ENCODE data around the gene PTPRZ1.

The PTPRZ1 gene

GRCh38 chr7:121891731-121892130 is 18.8 kb downstream of the PTPRZ1 start:
- no peak for DNase-seq (ENCODE audit: low spot score)

- no peak for DNase-seq (ENCODE audit: low spot score)
Observed at GRCh38 chr7:121901026-121901425, 28.1 kb downstream of the PTPRZ1 start.

DNA sequence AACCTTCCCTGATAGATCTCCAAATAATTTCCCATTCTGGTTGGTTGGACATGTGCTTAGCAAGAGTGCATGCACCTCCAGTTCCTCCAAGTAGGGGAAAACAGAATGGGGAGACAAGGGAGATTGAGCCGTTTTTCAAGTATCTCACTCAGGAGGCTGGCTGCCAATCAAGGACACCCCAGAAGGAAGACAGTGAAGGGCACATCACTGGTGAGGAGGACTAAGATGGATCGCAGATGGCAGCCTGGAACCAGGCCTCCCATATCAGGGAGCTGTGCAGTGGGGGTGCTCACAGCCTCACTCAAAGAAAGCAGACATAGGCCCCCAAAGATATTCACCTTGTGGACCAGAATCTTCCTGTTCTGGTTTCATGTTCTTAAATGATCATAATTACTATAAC is 31.2 kb downstream of the PTPRZ1 start:
- no peak for DNase-seq (ENCODE audit: low spot score)

- DNase-seq (ENCODE audit: low spot score): no peak
Observed at GRCh38 chr7:121908042-121908441, 35.1 kb downstream of the PTPRZ1 start.

GRCh38 chr7:121909716-121910345 is 36.9 kb downstream of the PTPRZ1 start:
- DNase-seq (ENCODE audit: low spot score): no peak

- no peak for DNase-seq (ENCODE audit: low spot score)
Observed at GRCh38 chr7:121913947-121914675, 41.1 kb downstream of the PTPRZ1 start.

DNA sequence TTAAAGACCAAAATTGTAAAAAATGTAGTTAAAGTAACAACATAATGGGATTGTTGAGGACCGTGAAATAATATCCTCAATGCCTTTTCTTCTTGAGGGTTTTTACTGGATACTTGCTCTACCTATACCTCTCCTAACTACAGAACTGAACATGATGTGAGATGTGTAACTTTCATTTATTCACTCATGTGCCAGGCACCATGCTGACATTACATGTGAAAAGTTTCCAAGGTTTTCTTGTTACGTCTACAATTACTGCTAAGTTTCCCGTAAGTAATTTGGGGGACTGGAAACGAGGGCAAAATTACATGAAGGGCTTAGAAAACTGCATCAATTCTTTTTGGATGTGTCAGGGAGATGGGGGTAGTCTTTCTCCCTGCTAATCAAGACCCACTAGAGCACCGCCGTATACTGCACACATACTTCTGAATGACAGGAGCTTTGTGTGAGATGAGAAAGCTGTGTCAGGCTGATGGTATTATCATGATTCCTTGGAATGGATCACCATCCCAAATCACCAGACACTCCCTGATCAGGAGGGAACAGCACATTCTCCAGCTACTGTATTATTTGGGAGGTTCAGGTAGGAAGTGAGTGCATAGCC is 41.8 kb downstream of the PTPRZ1 start:
- DNase-seq (ENCODE audit: low spot score): no peak

DNA sequence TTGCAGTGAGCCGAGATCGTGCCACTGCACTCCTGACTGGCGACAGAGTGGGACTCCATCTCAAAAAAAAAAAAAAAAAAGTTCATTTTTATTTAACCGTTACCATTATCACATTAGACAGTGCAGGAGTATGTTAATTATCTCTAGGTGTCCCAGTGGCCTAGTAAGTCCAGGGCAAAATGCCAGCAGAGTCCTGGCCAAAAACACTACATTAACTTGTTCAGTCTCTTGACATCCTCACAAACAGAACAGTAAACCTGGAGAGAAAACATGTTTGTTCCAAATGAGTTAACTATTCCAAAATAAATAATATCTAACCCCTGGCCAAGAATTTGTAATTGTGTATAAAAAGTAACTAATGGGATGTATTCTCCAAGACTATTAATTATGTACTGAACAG is 43.2 kb downstream of the PTPRZ1 start:
- no peak for DNase-seq (ENCODE audit: low spot score)

DNA sequence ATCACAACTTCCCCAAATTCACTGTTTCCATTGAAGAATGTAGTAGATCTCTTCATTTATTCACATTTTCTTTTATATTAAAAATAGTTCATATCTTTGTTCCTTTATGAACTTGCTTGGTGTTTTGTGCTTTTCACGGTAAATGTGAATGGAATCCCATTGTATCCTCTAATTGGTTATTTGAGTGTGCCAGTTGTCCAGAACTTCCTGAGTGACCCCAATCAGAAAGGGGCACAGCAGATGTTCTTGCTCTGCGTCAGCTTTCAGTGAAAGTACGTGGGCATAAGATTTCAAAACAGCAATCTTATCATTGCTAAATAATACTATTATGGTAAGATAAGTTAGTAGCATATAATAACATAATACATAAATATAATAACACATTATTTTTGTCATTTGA is 47.0 kb downstream of the PTPRZ1 start:
- DNase-seq (ENCODE audit: low spot score): no peak

- no peak for DNase-seq (ENCODE audit: low spot score)
Observed at GRCh38 chr7:121924269-121925186, 51.6 kb downstream of the PTPRZ1 start.

GRCh38 chr7:121931149-121931902 is 58.4 kb downstream of the PTPRZ1 start:
- DNase-seq (ENCODE audit: low spot score): no peak

- DNase-seq (ENCODE audit: low spot score): no peak
Observed at GRCh38 chr7:121932768-121933167, 59.8 kb downstream of the PTPRZ1 start.

GRCh38 chr7:121936951-121937623 is 64.1 kb downstream of the PTPRZ1 start:
- no peak for DNase-seq (ENCODE audit: low spot score)

- DNase-seq (ENCODE audit: low spot score): no peak
Observed at GRCh38 chr7:121938429-121938996, 65.6 kb downstream of the PTPRZ1 start.

GRCh38 chr7:121940918-121941317 is 68.0 kb downstream of the PTPRZ1 start:
- no peak for DNase-seq (ENCODE audit: low spot score)

DNA sequence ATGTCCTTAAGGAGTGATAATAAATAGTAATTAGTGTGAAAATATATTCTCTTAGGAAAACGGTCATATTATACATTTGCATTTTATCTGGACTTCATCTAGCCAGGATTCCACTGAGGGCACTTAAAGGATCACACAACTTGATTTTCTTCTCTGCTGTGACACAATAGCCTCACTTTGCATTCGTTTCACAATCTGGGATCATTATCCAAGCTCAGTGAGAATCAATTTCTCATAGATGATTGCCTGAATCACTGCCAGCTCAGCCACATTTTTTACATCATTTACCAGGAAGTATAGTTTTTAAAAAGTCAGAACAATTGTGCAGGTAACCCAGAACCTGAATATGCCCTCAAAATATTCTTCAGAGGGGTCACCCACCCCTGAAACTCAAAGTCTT is 68.9 kb downstream of the PTPRZ1 start:
- DNase-seq (ENCODE audit: low spot score): no peak

GRCh38 chr7:121945066-121945465 is 72.1 kb downstream of the PTPRZ1 start:
- no peak for DNase-seq (ENCODE audit: low spot score)

DNA sequence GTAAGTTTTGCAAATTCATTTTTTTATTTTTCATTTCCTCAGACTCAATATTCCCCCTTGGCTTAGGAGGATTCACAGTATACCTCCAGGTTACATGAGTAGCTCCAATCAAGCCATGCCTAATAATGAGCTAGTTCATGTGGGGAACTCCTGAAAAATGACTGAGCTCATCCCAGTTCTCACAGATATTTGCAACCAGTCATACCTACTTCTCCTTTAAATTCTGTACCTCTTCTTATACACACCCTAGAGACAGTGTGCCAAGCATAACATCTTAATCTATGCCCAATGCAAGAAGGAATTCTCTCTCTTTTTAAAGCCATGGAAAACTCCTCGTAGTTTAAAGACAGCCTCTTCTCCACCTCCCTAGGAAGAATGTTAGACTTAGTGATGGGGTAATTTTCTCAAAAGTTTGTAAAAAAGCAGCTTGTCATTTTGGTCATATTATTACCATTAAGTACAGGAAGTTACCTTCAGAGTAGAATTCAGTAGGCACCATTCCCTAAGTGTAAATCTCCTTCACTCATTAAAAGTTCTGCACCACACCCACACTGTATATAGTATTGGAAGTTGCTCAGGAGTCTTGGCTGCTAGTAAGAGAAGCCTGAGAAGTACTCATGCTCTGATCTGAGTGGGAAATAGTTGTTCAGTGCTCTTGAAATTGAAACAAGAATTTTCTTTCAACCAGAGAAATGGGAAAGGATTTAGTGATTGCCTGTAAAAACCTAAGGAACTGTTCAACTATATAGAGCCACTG is 72.7 kb downstream of the PTPRZ1 start:
- DNase-seq (ENCODE audit: low spot score): no peak

DNA sequence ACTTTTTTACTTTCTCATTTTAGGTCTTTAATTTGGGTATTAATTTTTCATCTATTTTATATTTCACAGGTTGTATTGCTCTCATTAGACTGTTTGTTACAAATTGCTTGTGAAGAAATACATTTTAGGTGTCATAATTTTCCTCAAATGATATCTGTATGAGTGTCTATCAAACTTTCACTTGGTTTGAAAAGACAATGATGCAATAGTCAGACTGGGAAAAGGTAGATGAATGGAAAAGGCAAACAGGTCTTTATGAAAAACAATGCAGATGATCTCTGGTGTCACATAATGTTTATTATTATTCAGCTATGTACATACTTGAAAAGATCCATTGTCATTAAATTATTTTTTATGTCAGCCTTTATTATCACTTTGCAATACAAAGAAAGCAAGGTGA is 80.2 kb downstream of the PTPRZ1 start:
- DNase-seq (ENCODE audit: low spot score): no peak

DNA sequence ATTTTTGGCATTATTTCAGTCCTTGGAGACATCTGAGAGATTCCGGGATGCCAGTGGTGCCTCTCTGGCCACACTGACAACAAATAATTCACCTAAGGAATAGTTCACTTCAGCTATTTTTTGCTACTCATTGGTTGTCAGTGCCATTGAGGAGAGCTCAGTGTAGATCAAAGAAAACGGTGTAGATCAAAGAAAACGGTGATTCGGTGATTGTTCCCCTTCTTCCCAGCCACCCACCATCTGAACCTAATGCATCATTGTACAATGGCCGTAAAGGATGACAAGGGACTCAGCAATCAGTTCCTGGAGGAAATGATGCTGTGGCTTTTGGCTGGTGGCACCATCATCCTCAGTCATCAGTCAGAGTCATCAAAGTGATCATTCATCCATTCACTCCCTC is 80.6 kb downstream of the PTPRZ1 start:
- no peak for DNase-seq (ENCODE audit: low spot score)
